GM12878 (cell line): ENCODE results near the gene FFAR3.

Experiments used
- BCL11A ChIP-seq: IDR thresholded peaks from 2 replicates; pipeline ENCODE4 v1.6.1; 2011; ENCODE audit warnings: low read depth, low read length
- CTCF ChIP-seq, 3 experiments: IDR thresholded peaks in 2 of 3; conservative IDR thresholded peaks in 1 of 3; 2 replicates each; pipeline ENCODE4 v1.5.1; 2011; ENCODE audit warnings: low read depth in 3 of 3, low read length in 3 of 3, mild to moderate bottlenecking in 3 of 3, control low read depth in 2 of 3, moderate library complexity in 2 of 3, inconsistent platforms in 1 of 3, mixed read lengths in 1 of 3; ENCODE audit not compliant: control insufficient read depth in 2 of 3, insufficient read depth in 1 of 3; ENCODE audit errors: extremely low read depth in 1 of 3
- ESRRA ChIP-seq: IDR thresholded peaks from 2 replicates; pipeline ENCODE4 v1.6.1; 2012; ENCODE audit warnings: mild to moderate bottlenecking, low read length, improper control_type of control experiment
- EZH2 ChIP-seq: IDR thresholded peaks from 2 replicates; pipeline ENCODE4 v1.6.1; 2012; ENCODE audit warnings: low read depth, mild to moderate bottlenecking, control low read depth, inconsistent platforms, low read length, borderline replicate concordance; ENCODE audit not compliant: control insufficient read depth
- HDAC2 ChIP-seq: fragments of 200-600 bp; sonication (generic); IDR thresholded peaks from 2 replicates; pipeline ENCODE4 v1.6.1; 2017
- NRF1 ChIP-seq: conservative IDR thresholded peaks from 2 replicates; pipeline ENCODE4 v1.6.1; 2011; ENCODE audit warnings: mild to moderate bottlenecking, low read depth, low read length, improper control_type of control experiment
- POLR2A ChIP-seq: IDR thresholded peaks from 2 replicates; pipeline ENCODE4 v1.6.1; 2011; ENCODE audit warnings: low read depth, mild to moderate bottlenecking, low read length
- POLR2AphosphoS5 ChIP-seq: IDR thresholded peaks from 2 replicates; pipeline ENCODE4 v1.6.1; 2011; ENCODE audit warnings: mild to moderate bottlenecking, low read length, inconsistent platforms
- REST ChIP-seq: IDR thresholded peaks from 2 replicates; pipeline ENCODE4 v1.6.1; 2012; ENCODE audit warnings: mild to moderate bottlenecking, low read depth, low read length
- TAF1 ChIP-seq: IDR thresholded peaks from 2 replicates; pipeline ENCODE4 v1.6.1; 2011; ENCODE audit warnings: mild to moderate bottlenecking, low read depth, low read length, borderline replicate concordance

GRCh38 chr19:35368378-35368777 is 10.1 kb downstream of the FFAR3 start:
- TF ChIP-seq REST = no peak
- TF ChIP-seq CTCF (IDR thresholded peaks at IDR 0.05 in 2 of 3, conservative IDR thresholded peaks at IDR 0.05 in 1 of 3; ENCODE audit: control insufficient read depth in 2 of 3, extremely low read depth in 1 of 3, insufficient read depth in 1 of 3, low read depth in 3 of 3, low read length in 3 of 3) = no peak
- TF ChIP-seq HDAC2 = no peak
- no peak for TF ChIP-seq EZH2
- TF ChIP-seq NRF1 = no peak
- TF ChIP-seq POLR2AphosphoS5 = no peak
- no peak for TF ChIP-seq POLR2A
- TF ChIP-seq BCL11A = no peak
- TF ChIP-seq ESRRA = no peak
- TF ChIP-seq TAF1 = no peak
